ENCODE data around the gene DBN1.

GRCh38 chr5:177520916-177521513 is 47.6 kb upstream of the DBN1 start:
- no peak for TF ChIP-seq CTCF (conservative IDR thresholded peaks at IDR 0.05 in 1 of 2, IDR thresholded peaks at IDR 0.05 in 1 of 2; ENCODE audit: low read depth in 1 of 2, low read length in 2 of 2)
- no peak for TF ChIP-seq EZH2 (IDR thresholded peaks at IDR 0.05; ENCODE audit: low read length, missing control alignments)

Data from fibroblast of lung (primary cell).